CD14-positive monocyte (primary cell): ENCODE results near the gene DTYMK. TPM values are rescaled to one million over a fixed set of nuclear protein-coding genes. Genes with fewer than 3 reads are reported as not detected.
A peak's percentile ranks its signal among the peaks of the same experiment; 100 is the strongest.

Experiments used
- DNase-seq, 3 donors: peaks; one replicate each; pipeline ENCODE4 v3.0.0-alpha.2; 2011 to 2022
- H2AFZ ChIP-seq: 2 replicates; pipeline ENCODE4 v1.6.0; 2012; ENCODE audit warnings: mild to moderate bottlenecking, low read depth, low read length, inconsistent platforms; ENCODE audit not compliant: insufficient read depth, poor library complexity, severe bottlenecking
- H3K27ac ChIP-seq, 2 donors: 1 replicate in 1 of 2; 2 replicates in 1 of 2; pipeline ENCODE4 v1.5.1; 2012 to 2013; ENCODE audit warnings: low read length in 2 of 2, control low read depth in 1 of 2, inconsistent platforms in 1 of 2, low read depth in 1 of 2, mild to moderate bottlenecking in 1 of 2
- H3K27me3 ChIP-seq, 2 donors: one replicate each; pipeline versions ENCODE4 v1.6.0 to v1.6.1; 2011 to 2013; ENCODE audit warnings: low read length in 2 of 2; ENCODE audit not compliant: control insufficient read depth in 2 of 2, insufficient read depth in 2 of 2
- H3K36me3 ChIP-seq, 2 donors: replicated peaks in 1 of 2; 1 replicate in 1 of 2; 2 replicates in 1 of 2; pipeline versions ENCODE4 v1.5.1 to v1.6.1; 2012 to 2013; ENCODE audit warnings: low read length in 2 of 2, control low read depth in 1 of 2, inconsistent platforms in 1 of 2, mild to moderate bottlenecking in 1 of 2; ENCODE audit not compliant: insufficient read depth in 2 of 2, control insufficient read depth in 1 of 2
- H3K4me1 ChIP-seq, 2 donors: 1 replicate in 1 of 2; 2 replicates in 1 of 2; pipeline versions ENCODE4 v1.5.1 to v1.6.1; 2012 to 2013; ENCODE audit warnings: low read length in 2 of 2, control low read depth in 1 of 2, inconsistent platforms in 1 of 2, mild to moderate bottlenecking in 1 of 2, moderate library complexity in 1 of 2; ENCODE audit not compliant: insufficient read depth in 2 of 2, control insufficient read depth in 1 of 2
- H3K4me2 ChIP-seq: replicated peaks from 2 replicates; pipeline ENCODE3; 2012; ENCODE audit warnings: low read length, moderate library complexity, mild to moderate bottlenecking; ENCODE audit not compliant: poor library complexity, severe bottlenecking; ENCODE audit errors: extremely low read depth
- H3K4me3 ChIP-seq, 3 experiments: fragments of 200-600 bp in 1 of 3; sonication (generic) in 1 of 3; replicated peaks in 1 of 3; 1 replicate in 2 of 3; 2 replicates in 1 of 3; pipeline ENCODE4 v1.5.1; 2011 to 2013; ENCODE audit warnings: low read length in 3 of 3, mild to moderate bottlenecking in 3 of 3, control low read depth in 2 of 3, low read depth in 2 of 3, inconsistent platforms in 1 of 3, moderate library complexity in 1 of 3
- H3K79me2 ChIP-seq: 2 replicates; pipeline ENCODE4 v1.6.0; 2012; ENCODE audit warnings: mild to moderate bottlenecking, control low read depth, inconsistent platforms, low read length, moderate library complexity; ENCODE audit not compliant: insufficient read depth
- H3K9ac ChIP-seq: 2 replicates; pipeline ENCODE4 v1.6.0; 2017; ENCODE audit warnings: low read length, mild to moderate bottlenecking; ENCODE audit not compliant: insufficient read depth, poor library complexity, severe bottlenecking
- H3K9me3 ChIP-seq, 2 donors: replicated peaks in 1 of 2; 1 replicate in 1 of 2; 2 replicates in 1 of 2; pipeline versions ENCODE4 v1.5.1 to v1.6.1; 2012 to 2013; ENCODE audit warnings: low read length in 2 of 2, control low read depth in 1 of 2; ENCODE audit not compliant: control insufficient read depth in 1 of 2, insufficient read depth in 1 of 2
- H4K20me1 ChIP-seq: 2 replicates; pipeline ENCODE4 v1.6.0; 2012; ENCODE audit warnings: mild to moderate bottlenecking, low read length, control low read depth, moderate library complexity; ENCODE audit not compliant: insufficient read depth
- H3K27ac Mint-ChIP-seq, 7 donors: one replicate each; pipeline ENCODE4 v1.8.0; 2020; ENCODE audit warnings: mild to moderate bottlenecking in 7 of 7, mixed read lengths in 7 of 7, moderate library complexity in 6 of 7, inconsistent platforms in 2 of 7
- H3K27me3 Mint-ChIP-seq, 3 donors: one replicate each; pipeline ENCODE4 v1.8.0; 2021 to 2022; ENCODE audit warnings: low read depth in 3 of 3, mild to moderate bottlenecking in 3 of 3, mixed read lengths in 3 of 3, moderate library complexity in 3 of 3, inconsistent platforms in 1 of 3
- H3K36me3 Mint-ChIP-seq, 2 donors: one replicate each; pipeline ENCODE4 v1.8.0; 2020; ENCODE audit warnings: mixed read lengths in 2 of 2, inconsistent platforms in 1 of 2, mild to moderate bottlenecking in 1 of 2
- H3K4me1 Mint-ChIP-seq: one replicate; pipeline ENCODE4 v1.8.0; 2020; ENCODE audit warnings: mild to moderate bottlenecking, mixed read lengths
- H3K4me3 Mint-ChIP-seq, 2 donors: one replicate each; pipeline ENCODE4 v1.8.0; 2020; ENCODE audit warnings: mild to moderate bottlenecking in 2 of 2, mixed read lengths in 2 of 2, moderate library complexity in 1 of 2
- H3K9me3 Mint-ChIP-seq, 7 donors: one replicate each; pipeline ENCODE4 v1.8.0; 2020 to 2022; ENCODE audit warnings: mixed read lengths in 7 of 7, mild to moderate bottlenecking in 6 of 7, moderate library complexity in 6 of 7, inconsistent platforms in 2 of 7
- CTCF ChIP-seq: fragments of 200-600 bp; IDR thresholded peaks from one replicate; pipeline ENCODE4 v1.8.0; 2022; ENCODE audit warnings: antibody characterized with exemption, mild to moderate bottlenecking
- WGBS: methylation state at CpG from one replicate; pipeline ENCODE4 v1.1.5; 2013; ENCODE audit warnings: missing lambda C conversion rate; ENCODE audit not compliant: insufficient coverage; 5-methylcytosine and 5-hydroxymethylcytosine counted together
- intact Hi-C, 2 donors: fragments of 100-400 bp; cut with micrococcal nuclease; formaldehyde crosslinking; loops; one replicate each; pipeline versions ENCODE4 v1.15.0 to v1.15.1; 2023
- polyA minus RNA-seq: library from RNA; depleted of rRNA, polyadenylated mRNA; stranded (reverse); fragments of >200 nt; gene quantifications from 2 replicates; pipeline ENCODE4 v1.2.3, GENCODE V29; 2012
- polyA plus RNA-seq, 3 donors: library from polyadenylated mRNA; depleted of rRNA in 1 of 3; unstranded in 2 of 3; stranded (reverse) in 1 of 3; fragments of 300-500 nt in 2 of 3; fragments of >200 nt in 1 of 3; fragmentation: Illumina TruSeq in 2 of 3; gene quantifications; 1 replicate in 2 of 3; 2 replicates in 1 of 3; pipeline ENCODE4 v1.2.3, GENCODE V29; 2012 to 2021
- total RNA-seq, 12 experiments: library from RNA in 1 of 12; stranded (reverse) in 1 of 12; fragments of 120-200 nt in 1 of 12; gene quantifications; one replicate each; pipeline ENCODE4 v1.2.4 and lab custom pipeline; 2013 to 2026; ENCODE audit warnings: mixed read lengths in 6 of 12, inconsistent platforms in 1 of 12

The DTYMK gene
- 11.9 TPM for total RNA-seq (2013)
- 10 to 100 TPM; 13.0 to 23.5 (median 18.7) TPM for polyA plus RNA-seq
- polyA minus RNA-seq = 2.8 and 4.1 TPM in 2 replicates
- 1.2 to 7.5 (median 3.5) reads per million in 11 experiments for total RNA-seq (lab: John Stamatoyannopoulos, UW)

DNA sequence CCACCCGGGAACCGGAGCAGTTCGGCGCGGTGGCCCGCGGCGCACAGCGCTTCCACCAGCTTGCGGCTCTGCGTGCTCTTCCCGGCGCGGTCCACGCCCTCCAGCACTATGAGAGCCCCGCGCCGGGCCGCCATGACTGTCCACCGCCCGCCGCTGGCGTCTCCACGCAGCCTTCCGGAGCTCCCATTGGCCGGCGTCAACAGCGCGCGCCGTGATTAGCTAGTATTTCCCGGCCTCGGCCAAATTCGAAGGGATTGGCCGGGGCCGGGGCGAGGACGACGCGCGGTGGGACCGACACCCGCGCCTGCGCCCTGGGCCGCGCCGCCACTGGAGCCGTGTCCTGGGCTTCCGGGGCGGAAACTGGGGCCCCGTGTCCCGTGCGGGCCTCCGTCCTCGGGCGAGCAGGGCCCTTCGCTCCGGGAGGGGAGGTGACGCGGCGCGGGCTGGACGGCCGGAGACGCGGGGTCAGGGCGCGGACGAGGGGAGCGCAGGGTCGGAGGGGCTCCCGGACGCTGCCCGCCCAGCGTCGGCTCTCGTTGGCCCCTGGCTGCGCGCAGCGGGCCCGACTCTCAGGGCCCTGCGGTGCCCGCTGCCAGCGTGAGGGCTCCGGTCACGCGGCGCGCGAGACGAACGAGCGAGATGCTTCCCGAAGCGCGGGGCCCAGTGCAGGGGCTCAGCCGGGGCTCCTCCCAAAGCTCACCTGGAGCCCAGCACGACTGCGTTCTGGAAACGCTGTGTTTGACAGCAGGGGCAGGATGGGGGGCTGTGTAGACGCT lies at the start of gene DTYMK:
DTYMK (minus strand) TSS at position 166 of the 776 bp plus-strand sequence; CDS start at position 134, 32 bp downstream.
- intact Hi-C loops = loop anchor here (2.0 to 10.0 kb wide), 6 partner anchors 14 to 180 kb away; partner anchors contain the start of genes D2HGDH (in 2 of the 2), ATG4B (in 1 of the 2), ING5 (in 1 of the 2) and STK25 (in 1 of the 2)
- H3K4me1 Mint-ChIP-seq = peaks cover 25% of the 10 kb centered on the region
- no peak for TF ChIP-seq CTCF

DNA sequence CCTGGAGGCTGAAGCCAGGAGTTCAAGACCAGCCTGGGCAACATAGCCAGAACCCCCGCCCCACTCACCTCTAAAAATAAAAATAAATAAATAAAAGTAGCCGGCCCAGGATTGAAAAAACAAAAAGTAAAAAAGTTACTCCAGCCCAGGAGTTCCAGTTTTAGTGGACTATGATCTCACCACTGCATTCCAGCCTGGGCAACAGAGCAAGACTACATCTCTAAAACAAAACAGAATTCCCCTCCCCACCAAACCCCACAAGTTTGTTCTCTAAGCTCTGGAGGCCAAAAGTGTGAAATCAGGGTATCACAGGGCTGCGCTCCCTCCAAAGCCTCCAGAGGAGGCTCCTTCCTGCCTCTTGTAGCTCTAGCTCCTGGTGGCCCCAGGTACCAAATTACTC lies 49.5 kb upstream of the DTYMK start:
- peaks cover 4% of the 10 kb centered on the region for H4K20me1 ChIP-seq
- no peak overlapping the region for H3K9ac ChIP-seq
- no peak overlapping the region for H3K4me3 ChIP-seq
- DNase-seq = no peak
- no peaks in the 10 kb centered on the region for H3K27me3 ChIP-seq
- H3K9me3 ChIP-seq = no peaks in the 10 kb centered on the region
- peaks cover 5% of the 10 kb centered on the region for H3K79me2 ChIP-seq
- H3K27ac ChIP-seq = no peak overlapping the region
- H3K36me3 ChIP-seq = peaks cover 3 to 8% of the 10 kb centered on the region in 2 donors
- H3K27ac Mint-ChIP-seq = peak overlapping the region in 1 of 7 donors; percentile 30
- peaks cover 0 to 7% (median 4%) of the 10 kb centered on the region in 3 donors for H3K27me3 Mint-ChIP-seq
- H3K4me1 ChIP-seq = peaks cover 17 to 33% of the 10 kb centered on the region in 2 donors
- peak overlapping the region; percentile 94 for H3K4me2 ChIP-seq
- 100% methylated on average over 2 of the region's 3 CpGs for WGBS
- peak overlapping the region in 1 of 2 donors; percentile 13 for H3K4me3 Mint-ChIP-seq
- no peak overlapping the region for H2AFZ ChIP-seq
- H3K36me3 Mint-ChIP-seq = peaks cover 7 to 8% of the 10 kb centered on the region in 2 donors
- intact Hi-C loops = loop anchor here (10.0 kb wide), 4 partner anchors 51 to 741 kb away; partner anchors contain the start of genes DTYMK (in 2 of the 2), FARP2 (in 1 of the 2) and SNED1 (in 1 of the 2)
- peaks cover 0 to 6% (median 0%) of the 10 kb centered on the region in 7 donors for H3K9me3 Mint-ChIP-seq
- peaks cover 31% of the 10 kb centered on the region for H3K4me1 Mint-ChIP-seq
- no peak for TF ChIP-seq CTCF

More for the DNA sequence above, at the start of gene DTYMK:
- H3K4me3 ChIP-seq = peak within 1 kb of the TSS; percentile 87 to 92 (median 89)
- peaks cover 67% of the 10 kb centered on the region for H3K79me2 ChIP-seq
- no peaks in the 10 kb centered on the region for H3K27me3 ChIP-seq
- peaks cover 15 to 48% of the 10 kb centered on the region in 2 donors for H3K36me3 ChIP-seq
- WGBS = under 1% methylated on average over 102 of the region's 102 CpGs
- peak; percentile 92 to 97 (median 96) for DNase-seq
- H3K4me2 ChIP-seq = peak within 1 kb of the TSS; percentile 94
- H3K27ac ChIP-seq = peak within 1 kb of the TSS; percentile 50 to 89
- peak within 1 kb of the TSS; percentile 88 for H3K9ac ChIP-seq
- no peaks in the 10 kb centered on the region for H4K20me1 ChIP-seq
- H3K4me1 ChIP-seq = peaks cover 20 to 24% of the 10 kb centered on the region in 2 donors
- Mint-ChIP-seq H3K9me3 (no peaks in the 10 kb centered on the region), H3K27ac (peak within 1 kb of the TSS; percentile 80 to 96 (median 89)), H3K27me3 (peaks cover 0 to 1% (median 0%) of the 10 kb centered on the region in 3 donors), H3K4me3 (peak within 1 kb of the TSS; percentile 89 to 94), H3K36me3 (peaks cover 20 to 27% of the 10 kb centered on the region in 2 donors)
- peak within 1 kb of the TSS; percentile 99 for H2AFZ ChIP-seq
- H3K9me3 ChIP-seq = no peaks in the 10 kb centered on the region
